Gastrocnemius medialis (tissue), 4 donors: ENCODE measurements around the gene KRT78. TPM values are rescaled to one million over a fixed set of nuclear protein-coding genes. Genes with fewer than 3 reads are reported as not detected.

Source experiments
- ATAC-seq, 2 donors: fragments of 150-250 bp; one replicate each; pipeline ENCODE4 v1.9.1; 2016
- DNase-seq, 2 donors: peaks; one replicate each; pipeline ENCODE4 v3.0.0-alpha.2; 2019
- H3K27ac ChIP-seq, 4 donors: fragments of 200-600 bp; sonication (generic); 1 replicate in 1 of 4; 2 replicates in 3 of 4; pipeline ENCODE4 v1.5.1; 2016 to 2018; ENCODE audit warnings: mild to moderate bottlenecking in 2 of 4, moderate library complexity in 1 of 4
- H3K27me3 ChIP-seq, 3 donors: fragments of 200-600 bp; sonication (generic) in 2 of 3; 1 replicate in 1 of 3; 2 replicates in 2 of 3; pipeline versions ENCODE4 v1.5.1 to v1.6.0; 2016 to 2019; ENCODE audit warnings: mild to moderate bottlenecking in 1 of 3, moderate library complexity in 1 of 3
- H3K36me3 ChIP-seq, 2 donors: fragments of 200-600 bp; sonication (generic) in 1 of 2; one replicate each; pipeline ENCODE4 v1.5.1; 2017 to 2018
- H3K4me1 ChIP-seq, 2 donors: fragments of 200-600 bp; sonication (generic) in 1 of 2; one replicate each; pipeline ENCODE4 v1.5.1; 2016 to 2017; ENCODE audit warnings: mild to moderate bottlenecking in 2 of 2
- H3K4me3 ChIP-seq, 4 donors: fragments of 200-600 bp; sonication (generic) in 3 of 4; 1 replicate in 1 of 4; 2 replicates in 3 of 4; pipeline ENCODE4 v1.5.1; 2016 to 2019; ENCODE audit warnings: mild to moderate bottlenecking in 2 of 4
- H3K9me3 ChIP-seq, 3 donors: fragments of 200-600 bp; sonication (generic) in 2 of 3; 1 replicate in 1 of 3; 2 replicates in 2 of 3; pipeline ENCODE4 v1.5.1; 2016 to 2019
- POLR2A ChIP-seq, 2 donors: fragments of 450-650 bp; IDR thresholded peaks; one replicate each; pipeline ENCODE4 v1.6.1; 2017; ENCODE audit warnings: antibody characterized with exemption in 2 of 2, mild to moderate bottlenecking in 2 of 2, moderate library complexity in 2 of 2
- in situ Hi-C, 4 donors: fragments of 200-750 bp; cut with MboI; loops; one replicate each; pipeline versions ENCODE4 v1.15.0 to v1.8.0; 2017; ENCODE audit warnings: low sequenced_read_pairs in 4 of 4
- intact Hi-C: fragments of 100-400 bp; cut with DNase I; formaldehyde crosslinking; loops from one replicate; pipeline ENCODE4 v1.15.1; 2023; ENCODE audit warnings: low total_unique reads
- total RNA-seq, 4 donors: library from RNA; depleted of rRNA; stranded (reverse); fragments of >200 nt; gene quantifications; one replicate each; pipeline versions ENCODE4 v1.1.0 to v1.2.3, GENCODE V29; 2016
- TF ChIP-seq, protein P1 (sequence below), 5 experiments: fragments of 450-650 bp in 3 of 5; fragments of 200-600 bp in 2 of 5; sonication (generic) in 2 of 5; IDR thresholded peaks in 4 of 5; conservative IDR thresholded peaks in 1 of 5; 1 replicate in 4 of 5; 2 replicates in 1 of 5; pipeline ENCODE4 v1.5.1; 2016 to 2019; ENCODE audit warnings: antibody characterized with exemption in 5 of 5, mild to moderate bottlenecking in 3 of 5, moderate library complexity in 3 of 5

KRT78 gene
- total RNA-seq, 4 donors from 2014 or later = not detected

DNA sequence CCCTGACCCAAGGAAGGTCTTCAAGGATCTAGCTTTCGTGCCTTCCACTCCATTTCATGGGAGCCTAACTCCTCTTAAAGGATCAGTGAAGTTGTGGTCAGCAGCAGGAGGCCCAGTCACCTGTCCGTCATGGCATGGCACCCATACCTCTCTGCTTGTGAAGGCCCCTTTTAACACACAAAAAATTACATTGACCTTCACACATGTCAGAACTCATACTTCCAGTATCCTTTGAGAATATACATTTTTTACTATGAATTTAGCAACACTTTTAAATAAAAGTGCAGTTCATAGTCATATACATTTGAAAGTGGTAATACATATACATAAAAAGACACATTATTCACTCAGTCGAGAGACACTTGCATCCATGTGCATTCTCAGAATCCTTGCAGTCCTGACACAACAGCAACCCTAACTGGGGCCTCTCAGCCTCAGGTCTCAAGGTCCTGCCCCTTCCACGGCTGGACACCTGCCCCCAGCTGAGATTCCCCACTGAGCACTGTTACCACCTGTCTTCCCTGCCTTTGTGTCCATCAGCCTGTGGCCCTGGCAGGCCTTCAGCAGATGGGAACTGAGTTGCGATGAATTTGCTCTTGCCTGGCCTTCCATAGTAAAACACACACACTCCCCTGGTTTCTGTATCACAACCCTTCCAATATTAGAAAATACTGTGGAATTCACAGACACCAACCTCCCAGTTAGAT is 49.1 kb downstream of the KRT78 start:
- no peaks in the 10 kb centered on the region for H3K9me3 ChIP-seq
- in situ Hi-C loops = no loop called here
- intact Hi-C loops = no loop called here
- H3K36me3 ChIP-seq = no peaks in the 10 kb centered on the region
- no peak for ATAC-seq
- no peak for DNase-seq
- H3K27ac ChIP-seq = no peak overlapping the region
- no peak overlapping the region for H3K4me3 ChIP-seq
- H3K4me1 ChIP-seq = no peaks in the 10 kb centered on the region
- TF ChIP-seq, protein P1, sequence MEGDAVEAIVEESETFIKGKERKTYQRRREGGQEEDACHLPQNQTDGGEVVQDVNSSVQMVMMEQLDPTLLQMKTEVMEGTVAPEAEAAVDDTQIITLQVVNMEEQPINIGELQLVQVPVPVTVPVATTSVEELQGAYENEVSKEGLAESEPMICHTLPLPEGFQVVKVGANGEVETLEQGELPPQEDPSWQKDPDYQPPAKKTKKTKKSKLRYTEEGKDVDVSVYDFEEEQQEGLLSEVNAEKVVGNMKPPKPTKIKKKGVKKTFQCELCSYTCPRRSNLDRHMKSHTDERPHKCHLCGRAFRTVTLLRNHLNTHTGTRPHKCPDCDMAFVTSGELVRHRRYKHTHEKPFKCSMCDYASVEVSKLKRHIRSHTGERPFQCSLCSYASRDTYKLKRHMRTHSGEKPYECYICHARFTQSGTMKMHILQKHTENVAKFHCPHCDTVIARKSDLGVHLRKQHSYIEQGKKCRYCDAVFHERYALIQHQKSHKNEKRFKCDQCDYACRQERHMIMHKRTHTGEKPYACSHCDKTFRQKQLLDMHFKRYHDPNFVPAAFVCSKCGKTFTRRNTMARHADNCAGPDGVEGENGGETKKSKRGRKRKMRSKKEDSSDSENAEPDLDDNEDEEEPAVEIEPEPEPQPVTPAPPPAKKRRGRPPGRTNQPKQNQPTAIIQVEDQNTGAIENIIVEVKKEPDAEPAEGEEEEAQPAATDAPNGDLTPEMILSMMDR (IDR thresholded peaks at IDR 0.05 in 4 of 5, conservative IDR thresholded peaks at IDR 0.05 in 1 of 5) = no peak
- TF ChIP-seq POLR2A (IDR thresholded peaks at IDR 0.05) = no peak
- H3K27me3 ChIP-seq = no peaks in the 10 kb centered on the region

DNA sequence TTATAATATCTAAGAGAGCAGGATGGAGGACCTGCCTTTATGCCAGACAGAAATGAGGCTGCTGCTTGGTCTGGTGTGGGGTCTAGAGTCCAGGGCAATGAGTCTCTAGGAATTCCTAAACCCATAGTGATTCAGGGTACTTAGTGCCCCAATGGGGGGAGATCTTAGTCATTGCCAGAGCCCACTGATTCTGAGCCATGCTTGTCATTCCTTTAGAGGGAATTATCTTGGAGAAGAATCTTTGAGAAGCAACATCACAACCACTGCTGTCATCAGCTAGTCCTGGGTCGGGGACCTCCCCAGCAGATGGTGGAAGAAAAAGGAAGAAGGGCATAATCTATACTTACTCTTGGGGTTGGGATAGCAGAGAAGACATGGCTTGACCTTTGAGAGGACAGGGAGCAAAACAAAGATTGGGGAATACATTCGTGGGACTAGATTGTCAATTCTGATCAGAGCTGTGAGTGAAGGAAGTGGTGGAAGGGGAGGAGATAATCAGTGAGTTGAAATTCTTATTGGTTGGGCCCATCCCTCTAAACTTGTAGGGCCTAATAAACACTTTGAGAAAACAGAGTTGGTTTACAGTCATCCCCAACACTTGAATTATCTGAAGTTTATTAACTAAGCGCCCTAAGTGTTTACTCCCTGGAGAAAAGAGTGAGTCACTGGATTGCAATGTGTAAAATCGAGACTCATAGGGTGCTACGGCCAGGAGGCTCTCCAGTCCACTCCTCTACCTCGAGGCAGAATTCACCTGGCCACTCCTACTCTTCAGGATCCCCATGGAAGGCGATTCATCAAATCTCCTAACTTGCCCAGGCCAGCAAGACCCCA is 49.9 kb downstream of the KRT78 start:
- Histone ChIP-seq H3K36me3 (no peaks in the 10 kb centered on the region), H3K27ac (no peak overlapping the region), H3K9me3 (no peaks in the 10 kb centered on the region), H3K27me3 (no peaks in the 10 kb centered on the region), H3K4me3 (no peak overlapping the region), H3K4me1 (no peaks in the 10 kb centered on the region)
- intact Hi-C loops (no loop called here), in situ Hi-C loops (no loop called here)
- no peak for DNase-seq
- ATAC-seq = no peak
- no peak for TF ChIP-seq POLR2A (IDR thresholded peaks at IDR 0.05)
- TF ChIP-seq, protein P1 (IDR thresholded peaks at IDR 0.05 in 4 of 5, conservative IDR thresholded peaks at IDR 0.05 in 1 of 5) = no peak

- Histone ChIP-seq H3K9me3 (no peaks in the 10 kb centered on the region), H3K27ac (no peak overlapping the region), H3K4me3 (no peak overlapping the region), H3K36me3 (no peaks in the 10 kb centered on the region), H3K4me1 (no peaks in the 10 kb centered on the region), H3K27me3 (no peaks in the 10 kb centered on the region)
- in situ Hi-C loops (no loop called here), intact Hi-C loops (no loop called here)
- DNase-seq (no peak), ATAC-seq (no peak)
- TF ChIP-seq POLR2A (IDR thresholded peaks at IDR 0.05) = no peak
- TF ChIP-seq, protein P1 (IDR thresholded peaks at IDR 0.05 in 4 of 5, conservative IDR thresholded peaks at IDR 0.05 in 1 of 5) = no peak
Measured at GRCh38 chr12:52798003-52798670, 50.7 kb downstream of the KRT78 start.

DNA sequence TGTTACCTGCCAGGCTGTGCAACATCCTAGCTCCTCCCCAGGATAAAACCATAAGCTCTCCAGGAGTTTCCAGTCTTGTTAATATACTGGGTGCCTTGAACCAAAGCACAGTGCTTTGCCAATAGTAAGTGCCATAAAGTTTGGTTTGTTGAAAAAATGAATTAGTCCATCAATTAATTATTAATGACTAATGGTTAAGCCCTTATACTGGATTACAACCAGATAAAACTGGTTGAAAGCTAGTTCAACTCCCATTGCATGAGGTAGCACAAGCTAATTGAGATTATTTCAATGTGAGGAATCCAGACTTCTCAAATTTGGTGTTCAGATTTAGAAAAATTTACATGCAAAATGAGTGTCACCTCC is 51.3 kb downstream of the KRT78 start:
- H3K36me3 ChIP-seq = no peaks in the 10 kb centered on the region
- no peak for ATAC-seq
- intact Hi-C loops (no loop called here), in situ Hi-C loops (no loop called here)
- no peak for DNase-seq
- H3K9me3 ChIP-seq = no peaks in the 10 kb centered on the region
- H3K4me1 ChIP-seq = no peaks in the 10 kb centered on the region
- H3K4me3 ChIP-seq = no peak overlapping the region
- no peak for TF ChIP-seq POLR2A (IDR thresholded peaks at IDR 0.05)
- TF ChIP-seq, protein P1 (IDR thresholded peaks at IDR 0.05 in 4 of 5, conservative IDR thresholded peaks at IDR 0.05 in 1 of 5) = no peak
- H3K27me3 ChIP-seq = no peaks in the 10 kb centered on the region
- H3K27ac ChIP-seq = no peak overlapping the region
